ENCODE data around the gene KRT27. TPM values are rescaled to one million over a fixed set of nuclear protein-coding genes. Genes with fewer than 3 reads are reported as not detected.
"Not testable (repeated sequence)": the region's sequence is repeated elsewhere in the genome, so short reads cannot be mapped to it uniquely, and the experiment has no call there.

The KRT27 gene
- total RNA-seq, 2 experiments from 2014 or later: not detected

- no peaks in the 10 kb centered on the region for H3K9me3 Mint-ChIP-seq
- H3K4me3 Mint-ChIP-seq: peak overlapping the region; percentile 87
- peaks cover 7% of the 10 kb centered on the region for H3K27me3 Mint-ChIP-seq
- peaks cover 21% of the 10 kb centered on the region for H3K36me3 Mint-ChIP-seq
- peak; percentile 91 for DNase-seq
- ChIA-PET POLR2A (interaction anchor here (0.8 to 2.5 kb wide), 4 partner anchors 9 to 1112 kb away, joined by 4 to 12 read pairs (median 5); partner anchors contain the start of genes ODAD4 and SMARCE1), CTCF (interaction anchor here (0.7 to 2.4 kb wide), 10 partner anchors 15 to 870 kb away, joined by 3 to 15 read pairs (median 4); partner anchors contain the start of gene EIF1)
- intact Hi-C loops (cut with micrococcal nuclease): loop anchor here (5.0 kb wide), 1 partner anchor 848 kb away; no protein-coding TSS in a partner anchor
- peaks cover 18% of the 10 kb centered on the region for H3K4me1 Mint-ChIP-seq (ENCODE audit: low read depth)
- H3K27ac Mint-ChIP-seq: peak overlapping the region; percentile 94
These were observed 36.6 kb upstream of the KRT27 start for GRCh38 chr17:40818733-40819527.

GRCh38 chr17:40818343-40818732 lies 36.0 kb upstream of the KRT27 start:
- no peaks in the 10 kb centered on the region for H3K9me3 Mint-ChIP-seq
- peaks cover 18% of the 10 kb centered on the region for H3K4me1 Mint-ChIP-seq (ENCODE audit: low read depth)
- intact Hi-C loops (cut with micrococcal nuclease): loop anchor here (5.0 kb wide), 1 partner anchor 849 kb away; no protein-coding TSS in a partner anchor
- POLR2A ChIA-PET: interaction anchor here (0.8 to 2.5 kb wide), 4 partner anchors 10 to 1112 kb away, joined by 4 to 12 read pairs (median 5); partner anchors contain the start of genes ODAD4 and SMARCE1
- H3K4me3 Mint-ChIP-seq: peak overlapping the region; percentile 87
- peaks cover 11% of the 10 kb centered on the region for H3K27me3 Mint-ChIP-seq
- H3K27ac Mint-ChIP-seq: peak overlapping the region; percentile 94
- H3K36me3 Mint-ChIP-seq: peaks cover 21% of the 10 kb centered on the region
- no peak for DNase-seq
- CTCF ChIA-PET: interaction anchor here (0.9 to 2.4 kb wide), 9 partner anchors 15 to 871 kb away, joined by 3 to 15 read pairs (median 4); partner anchors contain the start of gene EIF1

- Mint-ChIP-seq H3K4me1 (ENCODE audit: low read depth) (peaks cover 18% of the 10 kb centered on the region), H3K27ac (peak overlapping the region; percentile 4), H3K4me3 (peak overlapping the region; percentile 54), H3K36me3 (peaks cover 21% of the 10 kb centered on the region), H3K27me3 (peaks cover 13% of the 10 kb centered on the region), H3K9me3 (no peaks in the 10 kb centered on the region)
- POLR2A ChIA-PET: no interaction called here
- DNase-seq: no peak
- intact Hi-C loops (cut with micrococcal nuclease): loop anchor here (5.0 kb wide), 1 partner anchor 850 kb away; no protein-coding TSS in a partner anchor
- CTCF ChIA-PET: no interaction called here
These were observed 34.8 kb upstream of the KRT27 start for GRCh38 chr17:40817103-40817682.

DNA sequence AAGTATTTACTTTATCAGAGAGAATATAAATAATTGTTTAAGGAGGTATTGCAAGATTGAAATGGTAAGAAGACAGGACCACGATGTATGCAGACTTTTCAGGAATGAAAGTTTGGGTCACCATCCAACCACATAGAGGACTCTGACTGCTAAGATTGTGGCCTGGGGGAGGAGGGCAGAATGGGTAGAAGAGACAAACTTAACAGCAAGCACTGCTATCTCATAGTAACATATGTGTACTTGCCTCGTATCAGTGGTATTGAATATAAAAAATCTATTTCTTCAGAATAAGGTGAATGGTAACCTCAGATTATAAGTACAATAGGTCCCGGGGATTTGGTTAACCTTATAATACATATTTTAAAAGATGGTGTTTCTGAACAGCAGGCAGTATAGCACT lies 34.2 kb upstream of the KRT27 start:
- Mint-ChIP-seq H3K36me3 (peaks cover 17% of the 10 kb centered on the region), H3K4me3 (no peak overlapping the region), H3K4me1 (ENCODE audit: low read depth) (peaks cover 18% of the 10 kb centered on the region), H3K27me3 (peaks cover 15% of the 10 kb centered on the region), H3K9me3 (no peaks in the 10 kb centered on the region), H3K27ac (no peak overlapping the region)
- POLR2A ChIA-PET: no interaction called here
- DNase-seq: no peak
- intact Hi-C loops (cut with micrococcal nuclease): loop anchor here (5.0 kb wide), 1 partner anchor 851 kb away; no protein-coding TSS in a partner anchor
- CTCF ChIA-PET: no interaction called here

DNA sequence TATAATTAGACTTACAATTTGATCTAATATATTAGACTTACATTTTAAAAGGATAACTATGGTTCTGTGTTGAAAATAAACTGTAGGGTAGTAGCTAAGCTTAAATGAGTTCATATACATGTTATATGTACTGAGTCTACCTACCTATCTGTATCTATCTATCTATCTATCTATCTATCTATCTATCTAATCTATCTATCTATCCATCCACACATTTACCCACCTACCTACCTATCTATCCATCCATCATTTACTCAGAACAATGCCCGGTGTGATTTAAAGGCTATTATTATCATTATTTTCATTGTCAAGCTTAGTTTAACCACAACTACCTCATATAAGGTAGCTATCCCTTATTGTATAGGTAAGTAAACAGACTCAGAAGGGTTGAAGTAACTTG lies 33.0 kb upstream of the KRT27 start:
- Mint-ChIP-seq H3K36me3 (peaks cover 17% of the 10 kb centered on the region), H3K27ac (no peak overlapping the region), H3K27me3 (peaks cover 22% of the 10 kb centered on the region), H3K4me3 (no peak overlapping the region), H3K9me3 (no peaks in the 10 kb centered on the region), H3K4me1 (ENCODE audit: low read depth) (peaks cover 16% of the 10 kb centered on the region)
- intact Hi-C loops (cut with micrococcal nuclease): loop anchor here (5.0 kb wide), 1 partner anchor 852 kb away; no protein-coding TSS in a partner anchor
- POLR2A ChIA-PET: no interaction called here
- no peak for DNase-seq
- CTCF ChIA-PET: interaction anchor here (0.6 to 1.0 kb wide), 2 partner anchors 12 to 834 kb away, joined by 3 to 7 read pairs; no protein-coding TSS in a partner anchor

- H3K4me1 Mint-ChIP-seq (ENCODE audit: low read depth): not testable (repeated sequence)
- CTCF ChIA-PET: interaction anchor here (0.6 kb wide), 1 partner anchor 28 kb away, joined by 3 read pairs; no protein-coding TSS in a partner anchor
These were observed 32.3 kb upstream of the KRT27 start for GRCh38 chr17:40814657-40815056.

DNA sequence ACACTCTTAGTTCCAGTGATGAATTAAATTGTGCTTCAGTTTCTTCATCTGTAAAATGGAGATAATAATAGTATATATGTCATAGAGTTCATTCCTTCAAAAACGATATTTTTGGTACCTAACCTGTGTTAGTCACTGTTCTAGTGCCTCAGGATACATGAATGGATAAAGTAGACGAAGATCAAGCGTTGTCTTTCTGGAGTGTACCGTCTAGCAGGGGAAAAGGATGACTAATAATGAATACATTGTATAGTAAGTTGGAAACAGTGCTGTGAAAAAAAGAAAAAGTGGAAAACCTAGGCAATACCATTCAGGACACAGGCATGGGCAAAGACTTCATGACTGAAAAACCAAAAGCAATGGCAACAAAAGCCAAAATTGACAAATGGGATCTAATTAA lies 31.5 kb upstream of the KRT27 start:
- CTCF ChIA-PET: no interaction called here
- H3K9me3 Mint-ChIP-seq: no peaks in the 10 kb centered on the region
- H3K27me3 Mint-ChIP-seq: peaks cover 35% of the 10 kb centered on the region
- H3K27ac Mint-ChIP-seq: no peak overlapping the region
- peaks cover 7% of the 10 kb centered on the region for H3K4me1 Mint-ChIP-seq (ENCODE audit: low read depth)
- H3K4me3 Mint-ChIP-seq: no peak overlapping the region
- DNase-seq: no peak
- intact Hi-C loops (cut with micrococcal nuclease): no loop called here
- H3K36me3 Mint-ChIP-seq: peaks cover 15% of the 10 kb centered on the region
- POLR2A ChIA-PET: no interaction called here

More at GRCh38 chr17:40814657-40815056, 32.3 kb upstream of the KRT27 start:
- intact Hi-C loops (cut with micrococcal nuclease): loop anchor here (5.0 kb wide), 1 partner anchor 853 kb away; no protein-coding TSS in a partner anchor
- peaks cover 15% of the 10 kb centered on the region for H3K36me3 Mint-ChIP-seq
- H3K27ac Mint-ChIP-seq, DNase-seq, H3K9me3 Mint-ChIP-seq, POLR2A ChIA-PET, H3K4me3 Mint-ChIP-seq: not testable (repeated sequence)
- H3K27me3 Mint-ChIP-seq: peaks cover 29% of the 10 kb centered on the region

DNA sequence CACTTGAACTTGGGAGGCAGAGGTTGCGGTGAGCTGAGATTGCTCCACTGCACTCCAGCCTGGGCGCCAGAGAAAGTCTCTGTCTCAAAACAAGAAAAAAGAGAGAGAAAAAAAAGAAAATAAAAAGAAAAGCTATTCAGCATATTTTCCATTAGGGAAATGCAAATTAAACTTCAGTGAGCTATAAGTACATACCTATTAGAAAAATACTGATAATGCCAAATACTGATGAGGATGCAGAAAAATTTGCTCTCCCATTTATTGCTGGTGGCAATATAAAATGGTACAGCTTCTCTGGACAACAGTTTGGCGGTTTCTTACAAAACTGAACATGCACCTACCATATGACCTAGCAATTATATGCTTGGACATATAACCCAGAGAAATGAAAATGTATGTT lies 30.3 kb upstream of the KRT27 start:
- no peak overlapping the region for H3K27ac Mint-ChIP-seq
- H3K4me1 Mint-ChIP-seq (ENCODE audit: low read depth): peaks cover 7% of the 10 kb centered on the region
- ChIA-PET POLR2A (no interaction called here), CTCF (no interaction called here)
- no peaks in the 10 kb centered on the region for H3K9me3 Mint-ChIP-seq
- peaks cover 9% of the 10 kb centered on the region for H3K36me3 Mint-ChIP-seq
- H3K4me3 Mint-ChIP-seq: no peak overlapping the region
- peaks cover 41% of the 10 kb centered on the region for H3K27me3 Mint-ChIP-seq
- intact Hi-C loops (cut with micrococcal nuclease): no loop called here
- no peak for DNase-seq

DNA sequence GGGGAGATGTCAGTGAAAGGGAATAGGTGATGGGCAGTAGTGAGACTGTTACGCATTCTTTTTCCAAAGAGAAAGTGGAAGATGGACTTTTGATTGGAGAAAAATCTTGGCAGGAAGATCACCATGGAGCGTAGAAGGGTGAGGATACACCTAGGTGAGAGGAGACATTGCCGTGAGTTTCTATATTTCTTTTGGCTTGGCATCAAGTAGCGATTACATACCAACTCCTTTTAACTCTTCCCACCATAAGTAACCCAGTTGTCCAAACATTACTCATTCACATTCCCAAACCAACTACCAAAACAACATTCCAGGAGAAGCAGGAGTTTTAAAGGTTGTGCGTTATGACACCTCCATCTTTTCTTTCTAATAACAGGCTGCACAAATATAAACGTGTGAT lies 28.1 kb upstream of the KRT27 start:
- POLR2A ChIA-PET: no interaction called here
- Mint-ChIP-seq H3K36me3 (no peaks in the 10 kb centered on the region), H3K27ac (no peak overlapping the region), H3K27me3 (peaks cover 58% of the 10 kb centered on the region), H3K4me1 (ENCODE audit: low read depth) (no peaks in the 10 kb centered on the region), H3K9me3 (no peaks in the 10 kb centered on the region), H3K4me3 (no peak overlapping the region)
- CTCF ChIA-PET: interaction anchor here (1.1 kb wide), 1 partner anchor 838 kb away, joined by 3 read pairs; no protein-coding TSS in a partner anchor
- no peak for DNase-seq
- intact Hi-C loops (cut with micrococcal nuclease): no loop called here

DNA sequence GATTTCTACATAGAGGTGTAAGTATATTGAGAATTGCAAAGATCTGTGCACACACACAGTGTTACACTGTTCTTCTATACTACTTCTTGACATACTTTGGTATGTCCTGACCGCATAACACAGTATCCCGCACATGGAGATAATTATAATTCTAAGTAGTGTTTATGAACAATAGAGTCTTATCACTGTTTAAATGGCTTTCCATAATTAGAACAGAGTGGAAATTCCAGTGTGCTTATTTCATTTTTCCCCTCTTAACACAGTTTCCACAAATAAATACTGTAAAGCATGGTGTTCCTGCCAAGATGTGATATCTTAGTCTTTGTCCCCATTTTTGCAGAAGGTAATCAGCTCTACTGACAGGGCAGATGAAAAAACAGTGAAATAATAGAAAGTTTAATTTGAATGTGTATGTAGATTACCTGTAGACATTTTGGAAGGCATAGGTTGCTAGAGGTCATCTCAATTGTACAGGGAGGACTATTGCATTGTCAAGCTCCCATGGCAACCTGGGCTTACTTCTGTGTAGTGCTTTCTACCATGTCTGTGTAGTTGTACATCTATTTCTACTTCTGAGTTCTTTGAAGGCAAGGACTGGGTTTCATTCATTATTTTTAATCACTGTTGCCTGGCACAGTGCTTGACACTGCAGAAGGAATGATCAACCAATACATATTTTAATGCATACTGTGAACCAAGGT lies 27.5 kb upstream of the KRT27 start:
- no peak overlapping the region for H3K27ac Mint-ChIP-seq
- no peaks in the 10 kb centered on the region for H3K36me3 Mint-ChIP-seq
- ChIA-PET CTCF (interaction anchor here (1.0 to 1.1 kb wide), 2 partner anchors 739 to 839 kb away, joined by 3 read pairs; no protein-coding TSS in a partner anchor), POLR2A (no interaction called here)
- no peaks in the 10 kb centered on the region for H3K9me3 Mint-ChIP-seq
- H3K4me3 Mint-ChIP-seq: no peak overlapping the region
- no peak for DNase-seq
- H3K4me1 Mint-ChIP-seq (ENCODE audit: low read depth): no peaks in the 10 kb centered on the region
- peaks cover 64% of the 10 kb centered on the region for H3K27me3 Mint-ChIP-seq
- intact Hi-C loops (cut with micrococcal nuclease): loop anchor here (10.0 kb wide), 1 partner anchor 515 kb away; no protein-coding TSS in a partner anchor

GRCh38 chr17:40806131-40806530 lies 23.8 kb upstream of the KRT27 start:
- POLR2A ChIA-PET: no interaction called here
- no peak for DNase-seq
- Mint-ChIP-seq H3K27me3 (peaks cover 50% of the 10 kb centered on the region), H3K36me3 (no peaks in the 10 kb centered on the region), H3K27ac (no peak overlapping the region), H3K4me3 (no peak overlapping the region), H3K4me1 (ENCODE audit: low read depth) (peaks cover 2% of the 10 kb centered on the region), H3K9me3 (no peaks in the 10 kb centered on the region)
- CTCF ChIA-PET: interaction anchor here (0.9 to 2.1 kb wide), 6 partner anchors 19 to 860 kb away, joined by 3 to 10 read pairs (median 4); no protein-coding TSS in a partner anchor
- intact Hi-C loops (cut with micrococcal nuclease): loop anchor here (10.0 kb wide), 1 partner anchor 519 kb away; no protein-coding TSS in a partner anchor

Measured in activated CD4-positive, alpha-beta memory T cell treated with anti-CD3 and anti-CD28 coated beads for 36 hours (primary cell).